ENCODE measurements around the gene CCNK. TPM values are rescaled to one million over a fixed set of nuclear protein-coding genes. Genes with fewer than 3 reads are reported as not detected.
A peak's percentile ranks its signal among the peaks of the same experiment; 100 is the strongest.

CCNK gene
- total and polyA plus RNA-seq, 4 experiments from 2014 or later: 7.0 to 83.4 (median 48.6) TPM

DNA sequence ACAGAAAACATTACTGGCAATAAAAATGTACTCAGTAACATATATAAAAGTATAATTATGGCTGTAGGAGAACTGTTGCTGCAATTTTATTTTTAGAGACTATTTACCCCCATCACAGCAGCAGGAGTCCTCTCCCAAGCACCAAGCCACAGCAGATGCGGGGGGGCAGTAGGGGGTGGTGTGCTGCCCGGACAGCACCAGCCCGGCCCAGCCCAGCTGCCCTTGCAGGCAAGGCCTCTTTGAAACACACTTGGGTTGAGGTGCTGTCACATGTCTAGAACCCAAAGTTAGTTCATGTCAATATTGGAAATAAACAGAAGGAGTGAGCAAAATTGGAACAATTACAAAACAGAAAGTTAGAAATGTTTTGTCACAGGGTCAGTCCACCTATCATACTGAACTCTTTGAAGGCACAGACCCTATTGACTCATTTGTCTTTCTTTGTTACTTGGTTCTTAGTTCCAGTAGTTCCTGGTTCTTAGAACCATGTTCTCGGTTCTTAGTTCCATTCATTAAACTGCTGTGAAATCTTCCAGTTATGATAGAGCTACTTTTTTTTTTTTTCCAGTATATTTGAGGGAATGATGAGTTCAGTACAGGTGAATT lies 22.7 kb downstream of the CCNK start:
- H3K27ac Mint-ChIP-seq: peak overlapping the region in 2 of 7 donors; percentile 53 to 72
- DNase-seq: no peak
- Histone ChIP-seq H3K27me3 (ENCODE audit: insufficient read depth, low read length) (no peaks in the 10 kb centered on the region), H3K4me1 (ENCODE audit: insufficient read depth, low read length) (no peaks in the 10 kb centered on the region), H3K36me3 (ENCODE audit: insufficient read depth, low read length) (peaks cover 96% of the 10 kb centered on the region), H3K27ac (ENCODE audit: low read depth, low read length) (no peak overlapping the region), H3K9me3 (ENCODE audit: control insufficient read depth in 1 of 2, low read length in 2 of 2) (no peaks in the 10 kb centered on the region), H3K4me3 (ENCODE audit: low read length in 2 of 2) (no peak overlapping the region)
- intact Hi-C loops (cut with micrococcal nuclease): no loop called here
- ChIA-PET CTCF (ENCODE audit: partially characterized antibody) (interaction anchor here (1.0 kb wide), 1 partner anchor 44 kb away, joined by 3 read pairs; no protein-coding TSS in a partner anchor), POLR2A (ENCODE audit: partially characterized antibody) (no interaction called here)
- H3K4me1 Mint-ChIP-seq: no peaks in the 10 kb centered on the region
- H3K9me3 Mint-ChIP-seq: peaks cover 0 to 2% (median 0%) of the 10 kb centered on the region in 8 donors
- H3K4me3 Mint-ChIP-seq: no peak overlapping the region
- no peaks in the 10 kb centered on the region for H3K27me3 Mint-ChIP-seq
- peaks cover 75 to 90% of the 10 kb centered on the region in 2 donors for H3K36me3 Mint-ChIP-seq

- H3K4me3 ChIP-seq (ENCODE audit: low read length in 2 of 2): no peak overlapping the region
- Mint-ChIP-seq H3K36me3 (peaks cover 75 to 90% of the 10 kb centered on the region in 2 donors), H3K27me3 (no peaks in the 10 kb centered on the region), H3K4me3 (peak overlapping the region in 1 of 8 donors; percentile 18), H3K9me3 (peaks cover 0 to 2% (median 0%) of the 10 kb centered on the region in 8 donors), H3K27ac (peak overlapping the region in 5 of 7 donors; percentile 29 to 90 (median 55)), H3K4me1 (no peaks in the 10 kb centered on the region)
- peaks cover 90% of the 10 kb centered on the region for H3K36me3 ChIP-seq (ENCODE audit: insufficient read depth, low read length)
- H3K4me1 ChIP-seq (ENCODE audit: insufficient read depth, low read length): no peaks in the 10 kb centered on the region
- POLR2A ChIA-PET (ENCODE audit: partially characterized antibody): interaction anchor here (1.1 kb wide), 1 partner anchor 24 kb away, joined by 3 read pairs; the partner anchor contains the start of genes CCNK and SETD3
- intact Hi-C loops (cut with micrococcal nuclease): no loop called here
- CTCF ChIA-PET (ENCODE audit: partially characterized antibody): interaction anchor here (1.0 to 1.4 kb wide), 2 partner anchors 10 to 183 kb away, joined by 4 read pairs; no protein-coding TSS in a partner anchor
- DNase-seq: no peak
- H3K27ac ChIP-seq (ENCODE audit: low read depth, low read length): no peak overlapping the region
- H3K9me3 ChIP-seq (ENCODE audit: control insufficient read depth in 1 of 2, low read length in 2 of 2): no peaks in the 10 kb centered on the region
- H3K27me3 ChIP-seq (ENCODE audit: insufficient read depth, low read length): no peaks in the 10 kb centered on the region
These were observed 23.9 kb downstream of the CCNK start for GRCh38 chr14:99505089-99505488.

DNA sequence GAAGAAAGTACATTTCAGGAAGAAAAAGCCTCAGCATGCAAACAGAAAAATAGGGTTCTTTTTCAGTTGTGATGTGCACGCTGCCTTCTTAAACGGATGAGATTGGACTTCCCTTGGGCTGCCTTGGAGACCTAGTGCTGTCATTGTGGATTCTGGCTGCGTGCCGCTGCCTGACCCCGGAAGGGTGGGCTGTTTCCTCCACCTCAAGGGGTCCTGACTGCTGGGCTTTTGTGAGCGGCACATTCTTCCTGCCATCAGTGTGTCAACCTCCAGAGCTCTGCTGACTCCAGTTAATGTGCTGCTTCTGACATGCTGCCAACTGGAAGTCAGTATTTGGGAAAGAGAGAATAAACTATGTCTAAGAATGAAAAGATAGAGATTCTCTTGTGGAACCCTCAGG lies 25.1 kb downstream of the CCNK start:
- POLR2A ChIA-PET (ENCODE audit: partially characterized antibody): no interaction called here
- Histone ChIP-seq H3K4me3 (ENCODE audit: low read length in 2 of 2) (no peak overlapping the region), H3K4me1 (ENCODE audit: insufficient read depth, low read length) (no peaks in the 10 kb centered on the region), H3K36me3 (ENCODE audit: insufficient read depth, low read length) (peaks cover 78% of the 10 kb centered on the region), H3K27me3 (ENCODE audit: insufficient read depth, low read length) (no peaks in the 10 kb centered on the region), H3K27ac (ENCODE audit: low read depth, low read length) (no peak overlapping the region), H3K9me3 (ENCODE audit: control insufficient read depth in 1 of 2, low read length in 2 of 2) (no peaks in the 10 kb centered on the region)
- Mint-ChIP-seq H3K36me3 (peaks cover 65 to 86% of the 10 kb centered on the region in 2 donors), H3K4me3 (no peak overlapping the region), H3K4me1 (no peaks in the 10 kb centered on the region), H3K27me3 (no peaks in the 10 kb centered on the region), H3K9me3 (peaks cover 0 to 2% (median 0%) of the 10 kb centered on the region in 8 donors), H3K27ac (peak overlapping the region in 3 of 7 donors; percentile 7 to 63 (median 25))
- CTCF ChIA-PET (ENCODE audit: partially characterized antibody): no interaction called here
- no peak for DNase-seq
- intact Hi-C loops (cut with micrococcal nuclease): no loop called here

DNA sequence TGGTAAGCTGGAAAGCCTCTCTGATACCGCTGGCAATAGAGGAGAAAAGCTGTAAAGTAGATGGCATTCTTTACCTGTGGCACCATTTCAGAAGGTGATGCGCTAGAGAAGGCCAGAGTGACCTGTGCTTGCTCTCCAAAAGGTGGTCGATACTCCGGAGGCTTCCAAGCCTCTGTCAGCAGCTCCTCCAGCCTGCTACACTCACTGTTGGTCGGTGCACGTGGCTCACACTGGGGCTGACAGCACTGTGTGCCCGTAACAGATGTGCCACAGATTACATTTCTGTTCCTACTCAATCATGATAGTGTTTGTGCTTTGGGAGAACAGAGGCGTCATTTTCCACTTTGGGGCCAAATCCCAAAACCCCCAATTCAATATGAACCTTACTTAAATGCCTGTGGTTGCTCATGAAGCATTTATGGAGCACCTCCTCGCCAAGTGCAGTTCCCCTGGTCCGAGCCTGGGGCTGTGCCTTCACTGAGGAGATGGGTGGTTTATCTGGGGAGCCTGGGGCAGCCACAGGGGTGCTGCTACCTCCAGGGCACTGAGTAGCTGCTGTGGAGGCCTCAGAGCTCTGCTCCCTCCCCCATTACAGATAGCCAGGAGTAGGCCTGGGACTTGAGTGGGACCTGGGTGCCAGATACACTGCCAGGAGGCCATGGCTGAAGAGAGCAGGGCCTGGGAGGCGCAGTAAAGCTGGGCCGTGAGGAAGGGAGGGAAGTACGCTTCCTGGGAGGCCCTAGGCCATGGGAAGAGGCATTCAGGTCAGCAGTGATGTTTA lies 26.8 kb downstream of the CCNK start:
- intact Hi-C loops (cut with micrococcal nuclease): no loop called here
- no peak overlapping the region for H3K4me3 Mint-ChIP-seq
- POLR2A ChIA-PET (ENCODE audit: partially characterized antibody): interaction anchor here (1.0 kb wide), 1 partner anchor 18 kb away, joined by 3 read pairs; no protein-coding TSS in a partner anchor
- peaks cover 52 to 85% of the 10 kb centered on the region in 2 donors for H3K36me3 Mint-ChIP-seq
- peaks cover 0 to 2% (median 0%) of the 10 kb centered on the region in 8 donors for H3K9me3 Mint-ChIP-seq
- no peaks in the 10 kb centered on the region for H3K27me3 Mint-ChIP-seq
- peak overlapping the region in 3 of 7 donors; percentile 12 to 63 (median 52) for H3K27ac Mint-ChIP-seq
- CTCF ChIA-PET (ENCODE audit: partially characterized antibody): no interaction called here
- H3K4me3 ChIP-seq (ENCODE audit: low read length in 2 of 2): no peak overlapping the region
- H3K27ac ChIP-seq (ENCODE audit: low read depth, low read length): no peak overlapping the region
- peaks cover 60% of the 10 kb centered on the region for H3K36me3 ChIP-seq (ENCODE audit: insufficient read depth, low read length)
- H3K27me3 ChIP-seq (ENCODE audit: insufficient read depth, low read length): no peaks in the 10 kb centered on the region
- no peaks in the 10 kb centered on the region for H3K4me1 Mint-ChIP-seq
- H3K9me3 ChIP-seq (ENCODE audit: control insufficient read depth in 1 of 2, low read length in 2 of 2): no peaks in the 10 kb centered on the region
- peak in 1 of 5 donors; percentile 35 for DNase-seq
- no peaks in the 10 kb centered on the region for H3K4me1 ChIP-seq (ENCODE audit: insufficient read depth, low read length)

DNA sequence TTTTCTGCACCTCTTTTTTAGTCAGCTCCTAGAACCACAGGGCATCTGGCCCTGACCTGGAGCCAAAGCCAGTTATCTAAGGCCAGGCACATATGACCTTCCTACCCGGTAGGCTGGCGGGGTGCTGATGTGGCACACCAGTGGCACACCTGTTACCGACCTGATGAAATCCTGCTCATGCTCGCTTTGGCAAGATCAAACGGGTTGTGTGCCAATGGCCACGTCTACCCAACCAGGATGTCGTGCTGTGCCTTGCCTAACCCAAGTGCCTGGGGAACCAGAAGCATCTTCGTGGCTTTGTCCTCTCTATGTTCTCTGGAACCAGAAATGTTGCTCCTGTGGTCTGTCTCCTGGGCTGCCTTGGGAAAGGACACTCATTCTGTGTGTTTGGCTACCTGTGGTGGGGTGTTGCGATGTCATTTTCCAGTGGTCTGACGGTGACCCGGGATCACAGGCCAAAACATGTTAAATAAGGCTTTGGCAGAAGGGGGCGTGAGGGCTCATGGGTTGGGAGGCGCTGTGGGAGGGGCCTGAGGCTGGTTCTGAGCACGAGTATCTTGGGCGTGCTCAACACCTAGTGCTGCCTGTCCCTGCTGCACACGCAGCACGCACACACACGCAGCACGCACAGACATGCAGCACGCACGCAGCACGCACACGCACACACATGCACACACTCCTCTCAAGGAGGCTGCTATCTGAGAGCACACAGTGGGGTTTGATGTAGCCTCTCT lies 27.9 kb downstream of the CCNK start:
- DNase-seq: no peak
- Histone ChIP-seq H3K27me3 (ENCODE audit: insufficient read depth, low read length) (no peaks in the 10 kb centered on the region), H3K4me3 (ENCODE audit: low read length in 2 of 2) (no peak overlapping the region), H3K4me1 (ENCODE audit: insufficient read depth, low read length) (no peaks in the 10 kb centered on the region), H3K9me3 (ENCODE audit: control insufficient read depth in 1 of 2, low read length in 2 of 2) (no peaks in the 10 kb centered on the region), H3K36me3 (ENCODE audit: insufficient read depth, low read length) (peaks cover 50% of the 10 kb centered on the region), H3K27ac (ENCODE audit: low read depth, low read length) (no peak overlapping the region)
- POLR2A ChIA-PET (ENCODE audit: partially characterized antibody): interaction anchor here (1.0 kb wide), 1 partner anchor 19 kb away, joined by 3 read pairs; no protein-coding TSS in a partner anchor
- no peak overlapping the region for H3K4me3 Mint-ChIP-seq
- CTCF ChIA-PET (ENCODE audit: partially characterized antibody): no interaction called here
- peaks cover 0 to 2% (median 0%) of the 10 kb centered on the region in 8 donors for H3K9me3 Mint-ChIP-seq
- no peaks in the 10 kb centered on the region for H3K4me1 Mint-ChIP-seq
- H3K27ac Mint-ChIP-seq: peak overlapping the region in 5 of 7 donors; percentile 36 to 71 (median 62)
- no peaks in the 10 kb centered on the region for H3K27me3 Mint-ChIP-seq
- H3K36me3 Mint-ChIP-seq: peaks cover 44 to 81% of the 10 kb centered on the region in 2 donors
- intact Hi-C loops (cut with micrococcal nuclease): no loop called here

GRCh38 chr14:99509871-99510555 lies 28.8 kb downstream of the CCNK start:
- H3K27me3 Mint-ChIP-seq: no peaks in the 10 kb centered on the region
- Histone ChIP-seq H3K27me3 (ENCODE audit: insufficient read depth, low read length) (no peaks in the 10 kb centered on the region), H3K4me1 (ENCODE audit: insufficient read depth, low read length) (no peaks in the 10 kb centered on the region), H3K9me3 (ENCODE audit: control insufficient read depth in 1 of 2, low read length in 2 of 2) (no peaks in the 10 kb centered on the region), H3K4me3 (ENCODE audit: low read length in 2 of 2) (no peak overlapping the region), H3K36me3 (ENCODE audit: insufficient read depth, low read length) (peaks cover 41% of the 10 kb centered on the region), H3K27ac (ENCODE audit: low read depth, low read length) (no peak overlapping the region)
- peaks cover 36 to 75% of the 10 kb centered on the region in 2 donors for H3K36me3 Mint-ChIP-seq
- ChIA-PET POLR2A (ENCODE audit: partially characterized antibody) (no interaction called here), CTCF (ENCODE audit: partially characterized antibody) (no interaction called here)
- H3K27ac Mint-ChIP-seq: no peak overlapping the region
- H3K9me3 Mint-ChIP-seq: peaks cover 0 to under 1% (median 0%) of the 10 kb centered on the region in 8 donors
- no peaks in the 10 kb centered on the region for H3K4me1 Mint-ChIP-seq
- H3K4me3 Mint-ChIP-seq: no peak overlapping the region
- intact Hi-C loops (cut with micrococcal nuclease): no loop called here
- peak in 1 of 5 donors; percentile 33 for DNase-seq

Data from CD4-positive, alpha-beta memory T cell (primary cell).